Cerebellar nuclear complex (tissue), 1 donor: ENCODE results near the gene NEU4.

Experiments
- DNase-seq, 2 experiments: peaks; one replicate each; lab custom pipeline; 2025; lab: John Stamatoyannopoulos, UW

The NEU4 gene

DNA sequence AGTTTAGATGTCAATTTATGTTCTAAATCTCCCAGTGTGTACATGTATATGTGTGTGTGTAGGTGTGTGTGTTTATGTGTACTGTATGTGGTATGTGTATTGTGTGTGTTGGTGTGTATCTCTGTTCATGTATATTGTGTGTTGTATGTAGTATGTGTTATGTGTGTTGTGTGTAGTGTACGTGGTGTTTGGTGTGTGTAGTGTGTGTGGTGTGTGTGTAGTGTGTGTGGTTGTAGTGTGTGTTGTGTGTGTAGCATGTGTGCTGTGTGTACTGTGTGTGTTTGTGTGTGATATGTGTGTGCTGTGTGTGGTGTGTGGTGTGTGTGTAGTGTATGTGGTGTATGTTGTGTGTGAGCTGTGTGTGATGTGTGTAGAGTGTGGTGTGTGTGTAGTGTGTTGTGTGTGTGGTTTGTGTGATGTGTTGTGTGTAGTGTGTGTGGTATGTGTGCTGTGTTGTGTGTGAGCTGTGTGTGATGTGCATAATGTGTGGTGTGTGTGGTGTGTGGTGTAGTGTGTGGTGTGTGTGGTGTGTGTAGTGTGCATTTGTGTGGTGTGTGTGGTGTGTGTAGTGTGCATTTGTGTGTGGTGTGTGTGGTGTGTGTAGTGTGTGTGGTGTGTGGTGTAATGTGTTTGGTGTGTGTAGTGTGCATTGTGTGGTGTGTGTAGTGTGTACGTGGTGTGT lies 55.3 kb downstream of the NEU4 start:
- DNase-seq, result no peak

DNA sequence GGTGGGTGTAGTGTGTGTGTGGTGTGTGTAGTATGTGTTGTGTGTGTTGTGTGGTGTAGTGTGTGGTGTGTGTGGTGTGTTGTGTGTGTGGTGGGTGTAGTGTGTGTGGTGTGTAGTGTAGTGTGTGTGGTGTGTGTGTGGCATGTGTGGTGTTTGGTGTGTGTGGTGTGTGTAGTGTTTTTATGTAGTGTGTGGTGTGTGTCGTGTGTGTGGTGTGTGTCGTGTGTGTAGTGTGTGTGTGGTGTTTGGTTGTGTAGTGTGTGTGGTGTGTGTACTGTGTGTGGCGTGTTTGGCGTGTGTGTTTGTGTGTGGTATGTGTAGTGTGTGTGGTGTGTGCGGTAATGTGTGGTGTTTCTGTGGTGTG lies 55.8 kb downstream of the NEU4 start:
- DNase-seq, result no peak

DNA sequence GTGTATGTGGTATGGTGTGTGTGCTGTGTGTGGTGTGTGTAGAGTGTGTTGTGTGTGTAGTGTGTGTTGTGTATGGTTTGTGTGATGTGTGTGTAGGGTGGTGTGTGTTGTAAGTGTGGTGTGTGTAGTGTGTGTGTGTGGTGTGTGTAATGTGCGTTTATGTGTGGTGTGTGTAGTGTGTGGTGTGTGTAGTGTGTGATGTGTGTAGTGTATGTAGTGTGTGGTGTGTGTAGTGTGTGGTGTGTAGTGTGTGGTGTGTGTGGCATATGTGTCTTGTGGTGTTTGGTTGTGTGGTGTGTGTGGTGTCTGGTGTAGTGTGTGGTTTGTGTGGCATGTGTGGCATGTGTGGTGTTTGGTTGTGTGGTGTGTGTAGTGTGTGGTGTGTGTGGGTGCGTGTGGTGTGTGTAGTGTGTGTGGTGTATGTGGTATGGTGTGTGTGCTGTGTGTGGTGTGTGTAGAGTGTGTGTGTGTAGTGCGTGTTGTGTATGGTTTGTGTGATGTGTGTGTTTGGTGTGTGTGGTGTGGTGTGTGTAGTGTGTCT lies 56.5 kb downstream of the NEU4 start:
- no peak for DNase-seq

DNA sequence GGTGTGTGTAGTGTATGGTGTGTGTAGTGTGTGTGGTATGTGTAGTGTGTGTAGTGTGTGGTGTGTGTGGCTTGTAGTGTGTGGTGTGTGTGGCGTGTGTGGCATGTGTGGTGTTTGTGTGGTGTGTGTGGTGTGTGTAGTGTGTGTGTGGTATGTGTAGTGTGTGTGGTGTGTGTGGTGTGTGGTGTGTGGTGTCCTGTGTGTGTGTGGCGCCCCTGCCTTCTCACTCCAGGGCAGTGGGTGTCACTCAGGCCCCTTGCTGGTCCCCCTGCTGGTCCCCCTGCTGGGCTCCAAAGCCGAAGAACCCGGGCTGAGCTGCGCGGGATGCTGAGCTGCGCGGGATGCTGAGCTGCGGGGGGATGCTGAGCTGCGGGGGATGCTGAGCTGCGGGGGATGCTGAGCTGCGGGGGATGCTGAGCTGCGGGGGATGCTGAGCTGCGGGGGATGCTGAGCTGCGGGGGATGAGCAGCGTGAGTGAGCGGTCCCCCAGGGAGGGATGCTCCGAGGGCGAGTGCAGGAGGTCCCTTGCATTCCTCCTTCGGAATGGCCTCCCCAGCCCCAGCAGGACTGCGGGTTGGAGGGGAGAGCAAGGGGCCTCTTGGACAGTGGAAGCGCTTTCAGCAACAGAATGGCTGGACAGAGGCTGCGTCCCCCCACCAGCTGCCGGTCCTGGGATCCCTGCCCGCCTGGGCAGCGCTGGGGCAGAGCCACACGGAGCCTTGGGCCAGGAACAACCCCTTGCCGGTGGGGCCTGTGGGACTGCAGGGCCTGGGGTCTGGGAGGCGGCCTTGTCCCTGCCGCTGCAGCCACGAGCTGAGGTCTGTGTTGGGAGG lies 57.2 kb downstream of the NEU4 start:
- no peak for DNase-seq
